ENCODE data around the gene PYGB.
A peak's percentile ranks its signal among the peaks of the same experiment; 100 is the strongest.
"Not testable (repeated sequence)": the region's sequence is repeated elsewhere in the genome, so short reads cannot be mapped to it uniquely, and the experiment has no call there.

PYGB gene

DNA sequence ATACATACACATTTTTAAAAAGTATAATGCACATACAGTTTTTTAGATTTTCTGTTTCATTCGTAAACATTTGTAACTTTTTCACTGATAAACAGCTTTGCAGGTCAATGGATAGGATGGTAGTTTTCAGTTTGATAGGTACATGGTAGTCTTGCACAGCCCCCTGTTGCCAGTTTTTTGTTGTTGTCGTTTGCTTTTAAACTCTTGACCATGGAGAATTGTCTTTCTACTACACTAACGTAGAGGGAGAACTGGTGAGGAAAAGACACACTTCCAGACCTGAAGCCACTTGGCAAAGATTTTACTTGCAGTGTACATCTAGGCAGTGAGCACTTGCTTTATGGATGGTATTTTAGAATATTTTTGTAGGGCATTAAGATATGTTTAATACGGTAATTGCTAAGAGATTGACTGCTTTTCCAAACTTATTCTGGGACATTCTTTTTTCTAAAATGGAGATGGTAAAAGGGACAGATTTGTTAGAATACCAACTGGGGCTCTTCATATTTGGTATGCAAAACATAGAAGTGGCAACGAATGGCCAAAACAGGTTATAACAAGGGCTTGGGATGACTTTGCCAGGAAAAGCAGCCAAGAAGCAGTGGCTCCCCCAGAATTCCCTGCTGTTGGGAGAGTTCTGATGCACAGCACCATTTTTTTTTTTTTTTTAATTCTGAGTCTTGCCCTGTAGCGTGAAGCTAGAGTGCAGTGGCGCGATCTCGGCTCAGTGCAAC is 1.5 kb downstream of the PYGB start:
- DNase-seq (ENCODE audit: low spot score): peak; percentile 69

DNA sequence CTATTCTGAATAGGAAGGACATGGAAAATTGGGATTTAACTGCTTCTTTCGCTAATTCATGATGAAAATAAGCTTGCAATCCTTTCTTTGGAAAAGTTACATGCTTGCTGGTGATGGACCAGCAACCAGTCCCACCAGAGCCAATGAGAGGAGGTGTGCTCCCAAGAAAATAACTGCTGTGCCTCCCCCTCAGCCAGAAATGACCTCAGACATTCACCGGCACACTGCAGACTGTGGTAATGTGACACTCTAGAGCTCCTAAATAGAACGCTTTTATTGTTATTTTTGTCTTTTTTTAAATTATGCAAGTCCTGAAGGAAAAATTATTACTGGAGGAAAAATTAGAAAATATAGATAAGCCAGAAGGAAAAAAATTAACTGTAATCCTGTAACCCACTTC is 2.6 kb downstream of the PYGB start:
- DNase-seq (ENCODE audit: low spot score): peak; percentile 39

- DNase-seq (ENCODE audit: low spot score): peak; percentile 25
Observed at GRCh38 chr20:25251019-25251418, 3.1 kb downstream of the PYGB start.

DNA sequence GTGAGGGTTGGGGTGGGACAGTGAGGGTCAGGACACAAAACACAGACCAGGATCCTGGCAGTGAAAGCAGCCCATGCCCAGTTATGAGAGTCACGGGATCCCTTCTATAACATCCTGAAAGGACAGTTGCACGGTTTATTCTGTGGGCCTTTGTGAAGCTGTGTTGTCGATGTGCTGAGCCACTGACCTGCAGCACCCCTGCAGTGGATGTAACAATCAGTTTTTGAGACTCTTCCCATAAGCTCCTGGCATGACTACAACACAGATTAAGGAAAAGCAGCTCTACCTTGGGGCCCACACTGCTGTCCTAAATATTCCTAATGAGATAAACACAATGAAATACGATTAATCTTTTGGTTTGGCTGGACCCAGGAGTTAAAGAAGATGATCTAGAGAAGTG is 3.7 kb downstream of the PYGB start:
- peak; percentile 83 for DNase-seq (ENCODE audit: low spot score)

GRCh38 chr20:25252230-25252651 is 4.4 kb downstream of the PYGB start:
- DNase-seq (ENCODE audit: low spot score): no peak

DNA sequence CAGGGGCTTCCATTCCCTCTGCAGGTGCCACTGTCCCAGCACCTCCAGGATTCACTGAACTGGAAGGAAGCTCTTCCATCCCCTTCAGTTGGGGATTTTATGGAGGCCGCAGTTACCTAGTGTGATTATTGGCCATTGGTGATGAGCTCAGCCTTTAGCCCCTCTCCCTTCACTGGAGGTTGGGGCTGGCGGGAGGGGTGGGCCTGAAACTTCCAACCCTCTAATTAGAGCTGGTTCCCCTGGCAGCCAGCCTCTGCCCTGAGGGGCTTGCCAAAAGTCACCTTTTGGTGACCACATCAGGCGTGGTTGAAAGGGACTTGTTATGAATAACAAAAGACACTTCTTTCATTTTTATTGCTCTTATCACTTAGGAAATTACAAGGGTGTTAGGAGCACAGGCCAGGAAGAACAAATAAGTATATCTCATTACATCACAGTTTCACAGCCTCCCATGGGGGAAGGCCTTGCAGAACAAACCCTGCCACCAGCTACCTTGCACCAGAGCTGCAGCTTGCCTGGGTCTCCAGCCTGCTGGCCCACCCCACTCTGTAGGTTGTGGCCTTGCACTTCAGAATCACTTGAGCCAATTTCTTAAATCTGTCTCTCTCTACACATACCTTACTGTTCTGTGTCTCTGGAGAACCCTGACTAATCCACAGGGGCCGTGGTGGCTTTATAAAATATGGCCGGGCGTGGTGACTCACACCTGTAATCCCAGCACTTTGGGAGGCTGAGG is 5.0 kb downstream of the PYGB start:
- DNase-seq (ENCODE audit: low spot score): no peak

GRCh38 chr20:25253606-25254275 is 5.9 kb downstream of the PYGB start:
- DNase-seq (ENCODE audit: low spot score): no peak

DNA sequence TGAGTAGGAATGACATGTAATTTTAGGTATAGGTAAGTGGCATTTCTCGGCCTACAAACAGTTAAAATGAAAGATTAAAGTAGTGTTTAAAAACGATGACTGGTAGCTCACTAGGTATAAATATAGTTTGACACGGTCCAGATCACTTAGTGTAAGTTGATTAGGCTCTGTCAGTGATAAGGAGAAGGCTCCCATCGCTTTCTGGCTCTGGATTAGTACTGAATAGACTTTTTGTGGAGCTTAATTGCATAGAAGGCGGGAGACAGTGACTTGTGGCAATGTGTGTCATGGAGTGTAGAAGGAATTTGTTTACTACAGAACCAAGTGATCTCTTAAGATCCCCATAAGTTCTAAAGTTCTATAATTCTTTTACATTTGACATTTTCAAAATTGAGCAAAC is 6.7 kb downstream of the PYGB start:
- peak; percentile 86 for DNase-seq (ENCODE audit: low spot score)

DNA sequence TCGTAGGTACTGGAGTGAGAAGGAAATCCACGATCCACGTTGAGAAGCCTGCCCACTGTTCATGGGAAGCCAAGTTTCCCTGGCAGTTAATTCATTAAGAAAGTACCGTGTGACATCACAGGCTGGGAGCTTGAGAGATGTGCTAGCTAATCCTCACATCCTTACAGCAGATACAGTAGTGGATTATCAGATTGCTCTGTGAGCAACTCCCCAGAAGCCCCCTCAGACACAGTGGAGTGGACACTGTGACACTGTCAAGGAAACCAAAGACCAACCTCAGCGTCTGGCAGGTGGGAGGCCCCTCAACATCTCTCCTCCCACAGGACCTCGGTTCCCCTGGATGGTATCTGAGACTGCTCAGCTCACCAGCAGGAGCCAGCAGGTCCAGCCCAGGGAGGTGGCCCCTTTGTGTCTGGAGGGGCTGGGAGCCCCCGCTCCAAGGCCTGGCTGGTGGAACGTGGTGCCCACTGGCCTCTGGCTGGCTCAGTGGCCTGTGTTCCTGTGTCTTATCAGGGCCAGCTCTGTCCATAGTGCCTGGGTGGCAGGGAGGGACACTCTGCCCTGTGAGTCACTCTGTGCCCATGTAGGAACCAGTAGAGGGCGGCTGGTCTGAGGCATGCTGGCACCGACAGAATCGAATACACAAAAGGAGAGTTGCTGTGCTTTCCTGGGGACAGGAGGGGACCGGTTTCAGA is 7.2 kb downstream of the PYGB start:
- peak; percentile 89 for DNase-seq (ENCODE audit: low spot score)

GRCh38 chr20:25256226-25256859 is 8.5 kb downstream of the PYGB start:
- no peak for DNase-seq (ENCODE audit: low spot score)

DNA sequence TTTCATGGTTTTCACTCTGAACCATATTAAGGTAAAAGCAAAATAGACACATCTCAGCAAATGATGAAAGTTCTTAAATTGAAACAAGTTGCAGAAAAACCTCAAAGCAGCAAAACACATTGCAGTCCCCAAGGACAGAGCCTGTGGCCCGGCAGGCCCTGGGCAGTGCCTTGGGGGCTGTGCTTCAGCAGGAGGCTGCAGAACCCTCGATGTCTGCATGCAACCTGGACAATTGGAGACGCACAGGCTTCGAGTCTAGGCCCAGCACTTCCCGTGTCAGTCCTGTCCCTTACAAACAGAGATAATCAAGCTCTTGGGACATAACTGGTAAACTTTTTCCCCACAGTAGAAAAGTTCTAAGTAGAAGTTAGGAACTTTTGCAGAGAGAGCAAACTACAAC is 9.2 kb downstream of the PYGB start:
- DNase-seq (ENCODE audit: low spot score): no peak

GRCh38 chr20:25257756-25258475 is 10.0 kb downstream of the PYGB start:
- DNase-seq (ENCODE audit: low spot score): no peak

- no peak for DNase-seq (ENCODE audit: low spot score)
Observed at GRCh38 chr20:25258476-25258805, 10.6 kb downstream of the PYGB start.

DNA sequence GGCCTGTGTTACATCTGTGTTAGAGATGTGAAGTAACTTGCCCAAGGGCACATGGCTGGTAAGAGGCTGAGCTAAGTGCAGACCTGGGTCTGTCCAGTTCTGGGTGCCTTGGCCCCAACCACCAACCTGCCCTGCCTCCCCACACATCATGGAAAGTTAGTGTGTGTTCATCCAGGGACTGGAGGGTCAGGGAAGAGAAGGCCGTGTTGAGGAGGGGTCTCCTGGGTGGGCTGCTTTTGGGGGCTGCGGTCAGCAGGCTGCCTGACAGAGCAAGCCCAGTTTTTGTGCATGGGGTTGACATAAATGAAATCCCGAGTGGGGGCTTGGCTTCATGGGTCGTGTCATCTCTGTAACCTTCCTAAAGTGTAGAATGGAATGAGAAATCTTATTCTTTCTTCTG is 10.9 kb downstream of the PYGB start:
- DNase-seq (ENCODE audit: low spot score): no peak

GRCh38 chr20:25259358-25259757 is 11.5 kb downstream of the PYGB start:
- no peak for DNase-seq (ENCODE audit: low spot score)

GRCh38 chr20:25259788-25260254 is 11.9 kb downstream of the PYGB start:
- no peak for DNase-seq (ENCODE audit: low spot score)

DNA sequence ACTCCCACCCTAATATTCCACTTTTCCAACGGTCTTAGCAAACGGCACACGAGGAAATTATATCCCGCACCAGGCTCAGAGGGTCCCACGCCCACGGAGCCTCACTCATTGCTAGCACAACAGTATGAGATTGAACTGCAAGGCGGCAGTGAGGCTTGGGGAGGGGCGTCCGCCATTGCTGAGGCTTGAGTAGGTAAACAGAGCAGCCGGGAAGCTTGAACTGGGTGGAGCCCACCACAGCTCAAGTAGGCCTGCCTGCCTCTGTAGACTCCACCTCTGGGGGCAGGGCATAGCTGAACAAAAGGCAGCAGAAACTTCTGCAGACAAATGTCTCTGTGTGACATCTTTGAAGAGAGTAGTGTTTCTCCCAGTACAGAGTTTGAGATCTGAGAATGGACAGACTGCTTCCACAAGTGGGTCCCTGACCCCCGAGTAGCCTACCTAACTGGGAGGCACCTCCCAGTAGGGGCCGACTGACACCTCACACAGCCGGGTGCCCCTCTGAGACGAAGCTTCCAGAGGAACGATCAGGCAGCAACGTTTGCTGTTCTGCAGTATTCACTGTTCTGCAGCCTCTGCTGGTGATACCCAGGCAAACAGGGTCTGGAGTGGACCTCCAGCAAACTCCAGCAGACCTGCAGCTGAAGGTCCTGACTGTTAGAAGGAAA is 13.0 kb downstream of the PYGB start:
- not testable (repeated sequence) for DNase-seq (ENCODE audit: low spot score)

DNA sequence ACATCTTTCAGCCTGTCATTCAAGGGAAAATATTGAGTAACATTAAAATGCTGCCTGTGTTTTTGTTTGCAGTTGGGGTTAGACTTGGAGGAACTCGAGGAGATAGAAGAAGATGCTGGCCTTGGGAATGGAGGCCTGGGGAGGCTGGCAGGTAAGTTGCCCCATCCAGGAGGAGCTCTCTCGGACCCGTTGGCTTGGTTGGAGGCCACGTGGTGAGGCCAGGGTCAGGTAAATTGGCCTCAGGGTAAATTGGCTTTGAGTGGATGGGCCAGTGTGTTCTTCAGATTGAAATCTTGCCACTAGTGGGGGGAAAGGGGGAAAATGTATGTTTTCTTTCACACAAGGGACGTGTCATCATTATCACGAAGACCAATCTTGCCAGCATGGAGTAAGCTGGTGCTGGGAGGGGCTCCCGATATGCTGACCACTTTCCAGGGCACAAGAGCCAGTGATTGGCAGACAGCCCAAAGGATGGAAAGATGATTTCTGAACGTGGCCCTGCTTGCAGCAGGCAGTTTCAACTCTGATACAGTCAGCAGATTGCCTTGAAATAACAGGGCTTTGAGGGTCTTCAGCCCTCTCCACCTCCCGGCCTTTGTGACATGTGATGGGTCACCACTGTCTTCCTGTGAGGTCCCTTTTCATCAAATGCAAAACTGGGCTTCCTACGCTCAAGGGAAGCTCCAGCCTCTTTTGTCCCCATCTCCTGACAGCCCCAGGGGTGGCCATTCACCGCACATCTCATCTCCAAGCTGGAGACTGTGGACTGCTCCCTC is 21.4 kb downstream of the PYGB start:
- DNase-seq (ENCODE audit: low spot score): no peak

DNA sequence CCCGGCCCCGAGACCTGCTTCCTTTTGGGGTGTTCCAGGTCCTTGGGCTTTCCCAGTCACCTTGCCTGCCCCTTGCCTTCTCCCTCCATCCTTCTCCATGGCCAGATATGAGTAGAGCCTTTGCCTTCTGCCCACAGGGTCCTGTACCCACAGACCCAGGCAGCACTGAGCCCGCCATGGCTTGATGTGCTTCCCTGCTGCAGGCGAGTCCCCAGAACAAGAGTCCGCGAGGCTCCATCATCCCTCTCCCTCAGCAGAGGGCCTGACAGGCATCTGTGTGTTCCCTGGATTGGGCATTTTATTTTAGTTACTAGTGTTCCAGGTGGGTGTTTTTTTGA is 21.9 kb downstream of the PYGB start:
- no peak for DNase-seq (ENCODE audit: low spot score)

DNA sequence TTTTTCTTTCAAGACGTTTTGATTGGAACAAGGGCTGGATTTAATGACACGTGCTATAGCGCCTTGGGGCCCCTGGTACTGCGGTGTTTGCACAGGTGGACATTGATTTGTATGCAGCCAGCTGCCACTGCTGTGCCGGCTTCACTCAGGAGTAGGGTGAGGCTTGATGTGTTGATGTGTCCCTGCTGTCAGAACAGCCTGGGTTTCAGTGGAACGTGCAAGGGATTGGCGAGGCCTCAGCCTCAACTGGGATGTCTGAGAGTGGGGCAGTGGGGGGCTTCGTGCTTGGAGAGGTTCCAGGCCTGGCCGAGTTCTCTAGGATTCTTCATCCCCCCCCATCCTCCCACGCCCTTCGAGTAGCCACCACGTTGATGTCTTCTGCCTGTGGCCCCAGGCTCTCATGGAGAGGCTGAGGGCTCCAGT is 23.0 kb downstream of the PYGB start:
- DNase-seq (ENCODE audit: low spot score): no peak
